ENCODE measurements around the gene LAMB1. TPM values are rescaled to one million over a fixed set of nuclear protein-coding genes. Genes with fewer than 3 reads are reported as not detected.

The LAMB1 gene
- total RNA-seq, 1 experiment from 2014 or later, result 101 TPM

DNA sequence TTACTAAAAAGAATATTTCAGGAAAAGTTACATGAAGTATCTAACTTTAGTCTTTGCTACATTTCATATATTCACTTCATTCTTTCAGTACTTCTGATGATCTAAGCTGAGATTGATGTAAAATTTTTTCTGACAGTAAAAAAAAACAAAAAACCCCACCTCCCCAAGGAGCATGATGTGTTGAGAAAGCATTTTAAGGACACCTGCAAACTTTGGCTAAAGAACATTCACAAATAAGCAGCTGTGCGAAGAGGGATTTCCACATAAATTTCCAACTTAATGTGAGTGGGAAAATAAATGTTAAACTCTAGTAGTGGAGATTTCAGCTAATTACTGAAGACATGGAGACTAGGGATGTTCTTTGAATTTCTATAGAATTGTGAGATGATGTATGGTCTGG, 76.5 kb downstream of the LAMB1 start:
- POLR2A ChIA-PET, result no interaction called here

More for the DNA sequence above, 76.5 kb downstream of the LAMB1 start:
- peaks cover 22% of the 10 kb centered on the region for H3K4me1 Mint-ChIP-seq
- peaks cover 74% of the 10 kb centered on the region for H3K36me3 Mint-ChIP-seq
- ATAC-seq (no peak), DNase-seq (ENCODE audit: low spot score) (no peak)
- H3K4me3 Mint-ChIP-seq, result no peak overlapping the region
- CTCF ChIA-PET, result no interaction called here
- H3K9me3 Mint-ChIP-seq, result no peaks in the 10 kb centered on the region
- no peak overlapping the region for H3K27ac Mint-ChIP-seq
- TF ChIP-seq SP1 (CRISPR knock-in tag; conservative IDR thresholded peaks at IDR 0.05) (no peak), CBFB (CRISPR knock-in tag; IDR thresholded peaks at IDR 0.05; ENCODE audit: low read depth) (no peak), ZNF138 (CRISPR knock-in tag; conservative IDR thresholded peaks at IDR 0.05) (no peak), ATF1 (CRISPR knock-in tag; IDR thresholded peaks at IDR 0.05) (no peak), ZSCAN18 (CRISPR knock-in tag; IDR thresholded peaks at IDR 0.05) (no peak), FOXK1 (CRISPR knock-in tag; IDR thresholded peaks at IDR 0.05) (no peak), NFE2L1 (CRISPR knock-in tag; IDR thresholded peaks at IDR 0.05) (no peak), TEAD4 (CRISPR knock-in tag; IDR thresholded peaks at IDR 0.05) (no peak), ZNF232 (CRISPR knock-in tag; IDR thresholded peaks at IDR 0.05) (no peak), OVOL2 (CRISPR knock-in tag; IDR thresholded peaks at IDR 0.05; ENCODE audit: borderline replicate concordance) (no peak), ESRRA (CRISPR knock-in tag; IDR thresholded peaks at IDR 0.05; ENCODE audit: borderline replicate concordance) (no peak), SMAD3 (CRISPR knock-in tag; IDR thresholded peaks at IDR 0.05; ENCODE audit: borderline replicate concordance) (no peak), SOX15 (CRISPR knock-in tag; IDR thresholded peaks at IDR 0.05) (no peak), USF2 (CRISPR knock-in tag; IDR thresholded peaks at IDR 0.05) (no peak)
- TF ChIP-seq, protein P1, sequence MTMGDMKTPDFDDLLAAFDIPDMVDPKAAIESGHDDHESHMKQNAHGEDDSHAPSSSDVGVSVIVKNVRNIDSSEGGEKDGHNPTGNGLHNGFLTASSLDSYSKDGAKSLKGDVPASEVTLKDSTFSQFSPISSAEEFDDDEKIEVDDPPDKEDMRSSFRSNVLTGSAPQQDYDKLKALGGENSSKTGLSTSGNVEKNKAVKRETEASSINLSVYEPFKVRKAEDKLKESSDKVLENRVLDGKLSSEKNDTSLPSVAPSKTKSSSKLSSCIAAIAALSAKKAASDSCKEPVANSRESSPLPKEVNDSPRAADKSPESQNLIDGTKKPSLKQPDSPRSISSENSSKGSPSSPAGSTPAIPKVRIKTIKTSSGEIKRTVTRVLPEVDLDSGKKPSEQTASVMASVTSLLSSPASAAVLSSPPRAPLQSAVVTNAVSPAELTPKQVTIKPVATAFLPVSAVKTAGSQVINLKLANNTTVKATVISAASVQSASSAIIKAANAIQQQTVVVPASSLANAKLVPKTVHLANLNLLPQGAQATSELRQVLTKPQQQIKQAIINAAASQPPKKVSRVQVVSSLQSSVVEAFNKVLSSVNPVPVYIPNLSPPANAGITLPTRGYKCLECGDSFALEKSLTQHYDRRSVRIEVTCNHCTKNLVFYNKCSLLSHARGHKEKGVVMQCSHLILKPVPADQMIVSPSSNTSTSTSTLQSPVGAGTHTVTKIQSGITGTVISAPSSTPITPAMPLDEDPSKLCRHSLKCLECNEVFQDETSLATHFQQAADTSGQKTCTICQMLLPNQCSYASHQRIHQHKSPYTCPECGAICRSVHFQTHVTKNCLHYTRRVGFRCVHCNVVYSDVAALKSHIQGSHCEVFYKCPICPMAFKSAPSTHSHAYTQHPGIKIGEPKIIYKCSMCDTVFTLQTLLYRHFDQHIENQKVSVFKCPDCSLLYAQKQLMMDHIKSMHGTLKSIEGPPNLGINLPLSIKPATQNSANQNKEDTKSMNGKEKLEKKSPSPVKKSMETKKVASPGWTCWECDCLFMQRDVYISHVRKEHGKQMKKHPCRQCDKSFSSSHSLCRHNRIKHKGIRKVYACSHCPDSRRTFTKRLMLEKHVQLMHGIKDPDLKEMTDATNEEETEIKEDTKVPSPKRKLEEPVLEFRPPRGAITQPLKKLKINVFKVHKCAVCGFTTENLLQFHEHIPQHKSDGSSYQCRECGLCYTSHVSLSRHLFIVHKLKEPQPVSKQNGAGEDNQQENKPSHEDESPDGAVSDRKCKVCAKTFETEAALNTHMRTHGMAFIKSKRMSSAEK (CRISPR knock-in tag; IDR thresholded peaks at IDR 0.05; ENCODE audit: borderline replicate concordance), result no peak
- TF ChIP-seq, protein P2, sequence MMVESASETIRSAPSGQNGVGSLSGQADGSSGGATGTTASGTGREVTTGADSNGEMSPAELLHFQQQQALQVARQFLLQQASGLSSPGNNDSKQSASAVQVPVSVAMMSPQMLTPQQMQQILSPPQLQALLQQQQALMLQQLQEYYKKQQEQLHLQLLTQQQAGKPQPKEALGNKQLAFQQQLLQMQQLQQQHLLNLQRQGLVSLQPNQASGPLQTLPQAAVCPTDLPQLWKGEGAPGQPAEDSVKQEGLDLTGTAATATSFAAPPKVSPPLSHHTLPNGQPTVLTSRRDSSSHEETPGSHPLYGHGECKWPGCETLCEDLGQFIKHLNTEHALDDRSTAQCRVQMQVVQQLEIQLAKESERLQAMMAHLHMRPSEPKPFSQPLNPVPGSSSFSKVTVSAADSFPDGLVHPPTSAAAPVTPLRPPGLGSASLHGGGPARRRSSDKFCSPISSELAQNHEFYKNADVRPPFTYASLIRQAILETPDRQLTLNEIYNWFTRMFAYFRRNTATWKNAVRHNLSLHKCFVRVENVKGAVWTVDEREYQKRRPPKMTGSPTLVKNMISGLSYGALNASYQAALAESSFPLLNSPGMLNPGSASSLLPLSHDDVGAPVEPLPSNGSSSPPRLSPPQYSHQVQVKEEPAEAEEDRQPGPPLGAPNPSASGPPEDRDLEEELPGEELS (CRISPR knock-in tag; IDR thresholded peaks at IDR 0.05), result no peak
- TF ChIP-seq, protein P3, sequence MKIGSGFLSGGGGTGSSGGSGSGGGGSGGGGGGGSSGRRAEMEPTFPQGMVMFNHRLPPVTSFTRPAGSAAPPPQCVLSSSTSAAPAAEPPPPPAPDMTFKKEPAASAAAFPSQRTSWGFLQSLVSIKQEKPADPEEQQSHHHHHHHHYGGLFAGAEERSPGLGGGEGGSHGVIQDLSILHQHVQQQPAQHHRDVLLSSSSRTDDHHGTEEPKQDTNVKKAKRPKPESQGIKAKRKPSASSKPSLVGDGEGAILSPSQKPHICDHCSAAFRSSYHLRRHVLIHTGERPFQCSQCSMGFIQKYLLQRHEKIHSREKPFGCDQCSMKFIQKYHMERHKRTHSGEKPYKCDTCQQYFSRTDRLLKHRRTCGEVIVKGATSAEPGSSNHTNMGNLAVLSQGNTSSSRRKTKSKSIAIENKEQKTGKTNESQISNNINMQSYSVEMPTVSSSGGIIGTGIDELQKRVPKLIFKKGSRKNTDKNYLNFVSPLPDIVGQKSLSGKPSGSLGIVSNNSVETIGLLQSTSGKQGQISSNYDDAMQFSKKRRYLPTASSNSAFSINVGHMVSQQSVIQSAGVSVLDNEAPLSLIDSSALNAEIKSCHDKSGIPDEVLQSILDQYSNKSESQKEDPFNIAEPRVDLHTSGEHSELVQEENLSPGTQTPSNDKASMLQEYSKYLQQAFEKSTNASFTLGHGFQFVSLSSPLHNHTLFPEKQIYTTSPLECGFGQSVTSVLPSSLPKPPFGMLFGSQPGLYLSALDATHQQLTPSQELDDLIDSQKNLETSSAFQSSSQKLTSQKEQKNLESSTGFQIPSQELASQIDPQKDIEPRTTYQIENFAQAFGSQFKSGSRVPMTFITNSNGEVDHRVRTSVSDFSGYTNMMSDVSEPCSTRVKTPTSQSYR (CRISPR knock-in tag; IDR thresholded peaks at IDR 0.05), result no peak
- TF ChIP-seq, protein P4, sequence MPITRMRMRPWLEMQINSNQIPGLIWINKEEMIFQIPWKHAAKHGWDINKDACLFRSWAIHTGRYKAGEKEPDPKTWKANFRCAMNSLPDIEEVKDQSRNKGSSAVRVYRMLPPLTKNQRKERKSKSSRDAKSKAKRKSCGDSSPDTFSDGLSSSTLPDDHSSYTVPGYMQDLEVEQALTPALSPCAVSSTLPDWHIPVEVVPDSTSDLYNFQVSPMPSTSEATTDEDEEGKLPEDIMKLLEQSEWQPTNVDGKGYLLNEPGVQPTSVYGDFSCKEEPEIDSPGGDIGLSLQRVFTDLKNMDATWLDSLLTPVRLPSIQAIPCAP (CRISPR knock-in tag; IDR thresholded peaks at IDR 0.05), result no peak
- peaks cover 6% of the 10 kb centered on the region for H3K27me3 Mint-ChIP-seq (ENCODE audit: low read depth)
